ENCODE data around the gene CLDN5.

Gene CLDN5

DNA sequence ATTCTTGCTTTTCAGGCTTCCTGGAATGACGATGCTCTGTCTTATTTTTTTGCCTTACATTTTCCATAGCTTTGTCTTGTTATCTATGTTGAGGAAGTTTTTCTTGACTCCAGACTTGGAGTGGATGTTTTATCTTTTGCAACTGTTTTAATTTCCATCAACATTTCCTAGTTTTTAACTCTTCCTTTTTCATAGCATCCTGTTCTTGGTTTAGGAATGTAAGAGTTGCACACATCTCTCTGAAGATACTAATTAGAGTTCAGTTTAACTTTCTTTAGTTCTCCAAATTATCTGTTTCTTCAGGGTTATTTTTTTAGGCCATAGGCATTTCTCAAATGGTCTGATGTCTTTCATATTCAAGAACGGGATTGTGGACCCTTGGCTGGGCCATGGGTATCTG is 10.4 kb downstream of the CLDN5 start:
- Histone ChIP-seq H3K36me3 (replicated peaks; ENCODE audit: insufficient read depth, low read length) (no peaks in the 10 kb centered on the region), H3K79me2 (ENCODE audit: low read length) (no peaks in the 10 kb centered on the region), H3K4me2 (ENCODE audit: low read depth, low read length) (no peak overlapping the region), H2AFZ (ENCODE audit: low read length) (no peak overlapping the region), H3K4me3 (ENCODE audit: low read length) (no peak overlapping the region), H3K27ac (ENCODE audit: low read length) (no peak overlapping the region), H3K9ac (ENCODE audit: low read length) (no peak overlapping the region), H4K20me1 (ENCODE audit: insufficient read depth, low read length) (no peaks in the 10 kb centered on the region), H3K9me3 (replicated peaks; ENCODE audit: insufficient read depth, low read length) (no peaks in the 10 kb centered on the region), H3K4me1 (ENCODE audit: low read length) (no peaks in the 10 kb centered on the region), H3F3A (ENCODE audit: insufficient read depth, low read length) (no peaks in the 10 kb centered on the region), H3K27me3 (replicated peaks; ENCODE audit: insufficient read depth, low read length) (no peaks in the 10 kb centered on the region), H3K9me2 (replicated peaks; ENCODE audit: insufficient read depth, low read length) (no peaks in the 10 kb centered on the region)
- TF ChIP-seq EZH2phosphoT487 (IDR thresholded peaks at IDR 0.05; ENCODE audit: low read length) (no peak), EZH2 (optimal IDR thresholded peaks at IDR 0.05; ENCODE audit: low read depth, low read length) (no peak)
- TF ChIP-seq, protein P1, sequence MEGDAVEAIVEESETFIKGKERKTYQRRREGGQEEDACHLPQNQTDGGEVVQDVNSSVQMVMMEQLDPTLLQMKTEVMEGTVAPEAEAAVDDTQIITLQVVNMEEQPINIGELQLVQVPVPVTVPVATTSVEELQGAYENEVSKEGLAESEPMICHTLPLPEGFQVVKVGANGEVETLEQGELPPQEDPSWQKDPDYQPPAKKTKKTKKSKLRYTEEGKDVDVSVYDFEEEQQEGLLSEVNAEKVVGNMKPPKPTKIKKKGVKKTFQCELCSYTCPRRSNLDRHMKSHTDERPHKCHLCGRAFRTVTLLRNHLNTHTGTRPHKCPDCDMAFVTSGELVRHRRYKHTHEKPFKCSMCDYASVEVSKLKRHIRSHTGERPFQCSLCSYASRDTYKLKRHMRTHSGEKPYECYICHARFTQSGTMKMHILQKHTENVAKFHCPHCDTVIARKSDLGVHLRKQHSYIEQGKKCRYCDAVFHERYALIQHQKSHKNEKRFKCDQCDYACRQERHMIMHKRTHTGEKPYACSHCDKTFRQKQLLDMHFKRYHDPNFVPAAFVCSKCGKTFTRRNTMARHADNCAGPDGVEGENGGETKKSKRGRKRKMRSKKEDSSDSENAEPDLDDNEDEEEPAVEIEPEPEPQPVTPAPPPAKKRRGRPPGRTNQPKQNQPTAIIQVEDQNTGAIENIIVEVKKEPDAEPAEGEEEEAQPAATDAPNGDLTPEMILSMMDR (IDR thresholded peaks at IDR 0.05; ENCODE audit: low read length) = no peak
- no peak for DNase-seq

DNA sequence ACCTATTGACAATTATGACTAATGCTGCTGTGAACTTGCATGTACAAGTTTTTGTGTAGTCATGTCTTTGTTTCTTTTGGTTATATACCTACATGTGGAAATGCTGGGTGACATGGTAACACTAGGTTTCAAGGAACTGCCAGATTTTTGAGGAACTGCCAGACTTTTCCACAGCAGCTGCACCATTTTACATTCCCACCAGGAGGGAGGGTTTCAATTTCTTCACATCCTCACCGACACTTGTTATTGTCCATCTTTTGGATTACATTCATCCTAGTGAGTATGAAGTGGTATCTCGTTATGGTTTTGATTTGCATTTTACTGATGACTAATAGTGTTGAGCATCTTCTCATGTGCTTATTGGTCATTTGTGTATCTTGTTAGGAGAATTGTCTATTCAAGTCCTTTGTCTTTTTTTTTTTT is 13.3 kb downstream of the CLDN5 start:
- Histone ChIP-seq H3K4me1 (ENCODE audit: low read length) (no peaks in the 10 kb centered on the region), H3K9me3 (replicated peaks; ENCODE audit: insufficient read depth, low read length) (no peaks in the 10 kb centered on the region), H3K4me3 (ENCODE audit: low read length) (no peak overlapping the region), H3K4me2 (ENCODE audit: low read depth, low read length) (no peak overlapping the region), H2AFZ (ENCODE audit: low read length) (no peak overlapping the region), H3K27ac (ENCODE audit: low read length) (no peak overlapping the region), H3K9me2 (replicated peaks; ENCODE audit: insufficient read depth, low read length) (no peaks in the 10 kb centered on the region), H3K36me3 (replicated peaks; ENCODE audit: insufficient read depth, low read length) (no peaks in the 10 kb centered on the region), H4K20me1 (ENCODE audit: insufficient read depth, low read length) (no peaks in the 10 kb centered on the region), H3K9ac (ENCODE audit: low read length) (no peak overlapping the region), H3F3A (ENCODE audit: insufficient read depth, low read length) (no peaks in the 10 kb centered on the region), H3K27me3 (replicated peaks; ENCODE audit: insufficient read depth, low read length) (no peaks in the 10 kb centered on the region), H3K79me2 (ENCODE audit: low read length) (no peaks in the 10 kb centered on the region)
- DNase-seq = no peak
- TF ChIP-seq EZH2 (optimal IDR thresholded peaks at IDR 0.05; ENCODE audit: low read depth, low read length) (no peak), EZH2phosphoT487 (IDR thresholded peaks at IDR 0.05; ENCODE audit: low read length) (no peak)
- TF ChIP-seq, protein P1 (IDR thresholded peaks at IDR 0.05; ENCODE audit: low read length) = no peak

DNA sequence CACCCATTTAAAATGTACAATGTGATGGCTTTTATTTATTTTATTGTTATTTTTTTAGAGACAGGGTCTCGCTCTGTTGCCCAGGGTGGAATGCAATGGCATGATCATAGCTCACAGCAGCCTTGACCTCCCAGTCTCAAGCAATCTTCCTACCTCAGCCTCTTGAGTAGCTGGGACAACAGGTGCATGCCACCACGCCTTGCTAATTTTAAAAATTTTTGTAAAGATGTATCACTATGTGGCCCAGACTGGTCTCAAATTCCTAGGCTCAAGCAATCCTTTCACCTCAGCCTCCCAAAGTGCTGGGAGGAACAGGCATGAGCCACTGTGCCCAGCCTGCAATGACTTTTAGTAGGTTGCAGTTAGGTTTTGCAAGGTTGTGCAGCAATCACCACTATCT is 14.3 kb downstream of the CLDN5 start:
- TF ChIP-seq EZH2 (optimal IDR thresholded peaks at IDR 0.05; ENCODE audit: low read depth, low read length) = no peak
- TF ChIP-seq EZH2phosphoT487 (IDR thresholded peaks at IDR 0.05; ENCODE audit: low read length) = no peak
- TF ChIP-seq, protein P1 (IDR thresholded peaks at IDR 0.05; ENCODE audit: low read length) = no peak
- Histone ChIP-seq H2AFZ (ENCODE audit: low read length) (no peak overlapping the region), H3K4me2 (ENCODE audit: low read depth, low read length) (no peak overlapping the region), H3K4me1 (ENCODE audit: low read length) (no peaks in the 10 kb centered on the region), H4K20me1 (ENCODE audit: insufficient read depth, low read length) (no peaks in the 10 kb centered on the region), H3K9ac (ENCODE audit: low read length) (no peak overlapping the region), H3K36me3 (replicated peaks; ENCODE audit: insufficient read depth, low read length) (no peaks in the 10 kb centered on the region), H3K27ac (ENCODE audit: low read length) (no peak overlapping the region), H3K4me3 (ENCODE audit: low read length) (no peak overlapping the region), H3K9me2 (replicated peaks; ENCODE audit: insufficient read depth, low read length) (no peaks in the 10 kb centered on the region), H3K27me3 (replicated peaks; ENCODE audit: insufficient read depth, low read length) (no peaks in the 10 kb centered on the region), H3K9me3 (replicated peaks; ENCODE audit: insufficient read depth, low read length) (no peaks in the 10 kb centered on the region), H3K79me2 (ENCODE audit: low read length) (no peaks in the 10 kb centered on the region), H3F3A (ENCODE audit: insufficient read depth, low read length) (no peaks in the 10 kb centered on the region)
- no peak for DNase-seq
